Stimulated activated CD4-positive, alpha-beta T cell treated with anti-CD3 and anti-CD28 coated beads, TNF-alpha, amount 100 ng/mL, for 48 hours (primary cell): ENCODE measurements around the gene ZNF622.

Source experiments
- DNase-seq, 3 donors: peaks; one replicate each; pipeline ENCODE4 v3.0.0-alpha.2; 2020; ENCODE audit warnings: low read depth in 3 of 3

ZNF622 gene

GRCh38 chr5:16430349-16431089 lies 35.1 kb downstream of the ZNF622 start:
- no peak for DNase-seq

DNA sequence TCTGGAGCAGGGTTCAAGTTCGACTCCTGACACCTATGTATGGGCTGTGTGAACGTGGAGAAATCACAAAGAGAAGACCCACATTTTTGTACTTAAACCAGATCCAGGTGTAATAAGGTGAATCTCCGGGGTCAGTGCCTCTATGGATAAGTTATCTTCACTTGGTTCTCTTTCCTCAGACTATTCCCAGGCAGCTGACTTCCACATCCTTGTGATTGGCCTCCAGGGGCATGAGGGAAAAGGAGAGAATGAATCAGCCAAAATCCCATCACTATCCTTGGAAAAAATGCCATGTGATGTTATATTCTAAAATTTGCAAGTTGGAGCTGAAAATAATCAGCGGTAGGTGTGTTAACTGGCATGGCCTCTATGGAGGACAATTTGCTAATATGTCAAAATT lies 37.2 kb downstream of the ZNF622 start:
- DNase-seq = no peak

DNA sequence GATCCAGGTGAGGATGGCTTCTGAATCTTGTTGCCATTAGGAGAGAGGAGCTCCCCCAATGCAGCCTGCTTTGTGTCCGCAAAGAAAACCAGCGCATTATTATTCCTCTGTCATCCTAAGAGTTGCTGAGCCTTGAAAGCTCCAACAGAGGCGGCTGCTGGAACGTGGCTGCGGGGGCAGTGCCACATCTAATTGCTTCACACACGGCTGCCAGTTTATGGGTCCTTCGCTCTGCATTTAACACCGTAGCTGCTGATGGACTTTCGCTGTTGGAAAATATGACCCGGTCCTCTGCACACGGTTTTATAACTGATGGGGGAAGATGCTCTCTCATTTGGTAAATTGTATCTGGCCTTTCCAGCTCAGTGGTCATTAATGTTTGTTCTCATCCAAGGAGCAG lies 38.0 kb downstream of the ZNF622 start:
- no peak for DNase-seq

DNA sequence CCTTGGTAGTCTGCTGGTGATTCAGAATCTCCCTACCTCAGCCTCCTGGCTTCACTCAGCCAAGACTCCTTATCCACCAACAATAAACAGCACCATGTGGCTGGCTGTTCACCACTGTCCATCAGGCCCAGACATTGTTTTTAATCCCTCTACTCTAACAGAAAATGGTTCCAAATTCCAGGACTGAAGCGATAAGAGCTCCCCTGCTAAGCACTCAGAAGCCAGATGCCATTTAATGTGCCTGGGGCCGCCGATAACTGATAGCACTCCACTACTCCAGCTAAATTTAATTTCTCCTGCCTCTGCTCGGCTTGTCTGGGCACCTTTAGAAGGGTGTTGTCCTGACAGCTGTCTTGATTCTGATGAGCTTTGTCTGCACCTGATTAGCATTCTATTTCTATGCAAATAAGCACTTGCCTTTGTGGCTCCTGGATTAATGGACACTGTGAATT lies 47.1 kb downstream of the ZNF622 start:
- DNase-seq = no peak

- DNase-seq = no peak
These were observed 48.1 kb downstream of the ZNF622 start for GRCh38 chr5:16417398-16418074.

GRCh38 chr5:16414861-16415260 lies 50.7 kb downstream of the ZNF622 start:
- no peak for DNase-seq

- DNase-seq = no peak
These were observed 52.3 kb downstream of the ZNF622 start for GRCh38 chr5:16413166-16413860.

DNA sequence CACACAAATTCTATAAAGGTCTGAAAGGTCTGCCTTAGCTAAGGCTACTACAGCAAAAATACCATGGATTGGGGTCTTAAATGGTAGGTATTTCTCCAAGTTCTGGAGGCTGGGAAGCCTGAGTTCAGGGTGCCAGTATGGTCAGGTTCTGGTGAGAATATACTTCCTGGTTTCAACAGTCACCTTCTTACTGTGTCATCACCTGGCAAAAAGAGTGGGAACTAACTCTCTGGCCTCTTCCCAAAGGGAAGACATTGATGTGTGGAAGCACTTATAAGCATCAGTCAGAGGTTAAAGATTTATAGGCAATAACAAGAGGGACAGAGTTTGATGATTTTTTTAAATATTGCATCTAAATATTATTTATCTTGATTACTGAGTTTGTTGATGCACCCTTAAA lies 53.0 kb downstream of the ZNF622 start:
- no peak for DNase-seq

DNA sequence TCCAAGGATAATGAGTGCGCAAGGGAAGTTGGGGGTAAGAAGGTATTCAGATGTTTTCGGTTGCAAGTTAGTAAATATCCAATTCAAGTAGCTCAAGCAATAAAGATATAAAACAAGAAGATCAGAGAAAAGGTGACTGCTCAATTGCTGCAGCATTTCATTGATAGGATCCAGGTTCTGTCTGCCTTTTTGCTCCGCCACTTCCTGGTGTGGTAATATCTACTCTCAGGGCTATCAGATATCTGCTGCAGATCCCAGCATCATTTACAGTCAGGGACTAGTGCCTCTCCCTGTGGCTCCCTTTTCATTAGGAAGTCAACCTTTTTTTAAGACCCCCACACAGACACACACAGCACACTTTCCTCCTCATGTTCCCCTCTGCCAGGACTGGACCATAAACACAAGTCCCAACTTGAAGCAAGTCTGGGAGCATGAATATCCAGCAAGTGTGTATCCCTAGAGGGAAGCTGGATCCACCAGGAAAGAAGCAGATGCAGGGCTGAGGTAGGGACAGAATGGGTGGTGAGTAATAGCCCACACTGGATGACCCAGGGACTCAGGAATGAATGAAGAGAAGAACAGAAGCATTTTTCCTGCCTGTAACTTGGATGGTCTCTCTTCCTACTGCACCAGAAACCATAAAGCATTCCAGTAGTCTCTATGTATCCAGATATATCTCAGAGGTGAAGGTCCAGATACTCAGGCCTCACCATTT lies 53.7 kb downstream of the ZNF622 start:
- no peak for DNase-seq

DNA sequence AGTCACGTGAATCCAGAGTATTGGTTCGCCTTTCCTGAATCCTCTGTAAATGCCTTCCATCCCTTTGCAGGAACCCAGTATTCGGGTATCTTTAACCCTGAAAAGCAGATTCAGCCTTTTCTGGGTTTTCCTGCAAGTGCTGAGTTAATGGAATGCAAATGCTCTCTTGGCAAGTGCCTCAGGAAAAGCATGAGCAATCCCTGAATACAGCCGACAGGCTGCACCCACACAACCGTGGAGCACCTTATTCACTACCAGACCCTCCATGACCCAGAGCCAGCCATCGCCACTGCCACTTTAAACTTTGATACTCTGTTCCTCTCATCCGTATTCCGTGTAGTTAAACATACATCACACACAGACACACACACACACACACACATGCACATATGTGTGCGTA lies 54.4 kb downstream of the ZNF622 start:
- DNase-seq = no peak

DNA sequence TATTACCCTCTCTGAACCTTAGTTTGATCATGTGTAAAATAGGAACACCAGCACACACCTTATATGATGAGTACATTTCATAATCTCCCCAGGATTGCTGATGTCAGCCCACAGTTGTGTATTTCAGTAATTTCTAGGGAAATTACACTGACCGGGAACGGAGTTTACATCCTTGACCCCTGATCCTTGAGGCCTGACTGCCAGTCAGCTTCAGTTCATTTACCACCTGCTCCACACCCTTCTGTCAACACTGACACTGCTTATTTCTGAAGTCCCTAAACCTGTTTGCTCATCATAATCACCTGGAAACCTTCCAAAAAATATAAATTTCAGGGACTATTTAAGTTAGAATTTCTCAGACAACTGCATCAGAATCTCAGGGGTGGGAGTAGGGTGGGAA lies 55.3 kb downstream of the ZNF622 start:
- no peak for DNase-seq

GRCh38 chr5:16406630-16407029 lies 59.0 kb downstream of the ZNF622 start:
- DNase-seq = no peak

- no peak for DNase-seq
These were observed 59.6 kb downstream of the ZNF622 start for GRCh38 chr5:16406023-16406422.
